SIG-M5 treated with dmso at 0.1 percent for 504 hours (cell line): ENCODE measurements around the gene TRIM44.
A peak's percentile ranks its signal among the peaks of the same experiment; 100 is the strongest.
"Not testable (repeated sequence)": the region's sequence is repeated elsewhere in the genome, so short reads cannot be mapped to it uniquely, and the experiment has no call there.

Experiments
- DNase-seq: peaks from one replicate; lab custom pipeline; 2025; ENCODE audit not compliant: unreplicated experiment; lab: John Stamatoyannopoulos, UW

TRIM44 gene

DNA sequence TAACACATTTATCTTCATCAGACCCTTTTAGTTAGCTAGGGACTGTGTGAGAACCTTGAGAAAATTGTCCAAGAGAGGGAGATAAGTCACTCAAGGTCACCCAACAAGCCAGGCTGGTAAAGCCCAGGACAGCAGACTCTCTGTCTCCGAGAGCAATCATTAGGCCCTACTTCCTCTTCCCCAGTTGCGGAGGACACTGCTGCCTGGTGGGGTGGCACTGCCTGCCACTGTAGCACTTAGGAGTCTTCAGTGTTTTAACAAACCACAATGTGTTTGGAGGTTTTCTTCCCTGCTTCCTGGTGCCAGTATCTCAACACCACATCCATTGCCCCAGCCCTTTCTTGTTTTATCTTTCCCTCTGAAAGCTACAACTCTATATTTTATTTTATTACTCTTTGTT, 149.2 kb downstream of the TRIM44 start:
- DNase-seq, result peak; percentile 51

- no peak for DNase-seq
Measured at GRCh38 chr11:35812828-35813227, 150.3 kb downstream of the TRIM44 start.

- no peak for DNase-seq
Measured at GRCh38 chr11:35814081-35814695, 151.6 kb downstream of the TRIM44 start.

DNA sequence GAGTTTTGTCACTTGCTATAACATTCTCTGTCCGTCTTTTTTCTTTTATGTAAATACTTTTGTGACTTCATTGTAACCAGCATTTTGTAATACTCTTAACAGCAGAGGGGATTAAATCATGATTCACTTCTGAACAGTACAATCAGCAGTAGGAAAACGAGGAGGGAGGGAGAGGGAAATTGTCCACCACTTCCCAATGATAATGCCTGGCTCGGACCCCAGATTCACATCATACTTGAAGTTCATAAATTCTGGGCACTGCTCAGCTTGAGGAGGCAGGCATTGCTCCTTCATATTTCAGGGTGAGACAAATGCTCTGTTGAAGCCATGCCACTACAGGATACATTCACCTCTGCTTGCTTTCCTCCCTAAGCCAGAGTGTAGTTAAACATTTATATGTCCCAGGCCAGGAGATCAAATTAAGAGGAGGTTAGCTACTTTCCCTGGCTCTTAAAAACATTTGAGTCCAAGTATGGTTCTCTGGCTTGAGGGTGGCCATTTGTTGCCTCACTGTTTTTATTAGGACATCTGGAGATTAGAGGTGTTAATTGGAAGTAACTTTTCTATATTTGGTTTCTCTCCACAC, 152.2 kb downstream of the TRIM44 start:
- DNase-seq, result no peak

GRCh38 chr11:35815556-35816315, 153.2 kb downstream of the TRIM44 start:
- no peak for DNase-seq

DNA sequence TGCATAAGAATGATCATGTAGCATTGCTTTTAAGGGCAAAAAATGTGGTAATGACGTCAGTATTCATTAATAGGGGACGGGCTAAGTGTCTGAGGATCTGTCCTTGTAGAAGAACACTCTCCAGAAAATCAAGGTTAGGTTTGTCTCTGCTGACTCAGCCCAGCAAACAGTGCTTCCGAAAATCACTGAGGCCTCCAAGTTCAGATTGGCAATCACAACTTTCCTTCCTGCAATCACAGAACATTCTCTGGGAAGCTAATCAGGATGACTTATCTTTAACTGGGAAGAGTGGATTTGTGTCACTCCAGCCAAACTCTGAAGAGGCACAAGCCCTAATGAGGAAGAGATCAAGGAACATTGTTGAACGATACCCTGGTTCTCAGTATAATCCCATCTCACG, 158.0 kb downstream of the TRIM44 start:
- DNase-seq, result no peak

DNA sequence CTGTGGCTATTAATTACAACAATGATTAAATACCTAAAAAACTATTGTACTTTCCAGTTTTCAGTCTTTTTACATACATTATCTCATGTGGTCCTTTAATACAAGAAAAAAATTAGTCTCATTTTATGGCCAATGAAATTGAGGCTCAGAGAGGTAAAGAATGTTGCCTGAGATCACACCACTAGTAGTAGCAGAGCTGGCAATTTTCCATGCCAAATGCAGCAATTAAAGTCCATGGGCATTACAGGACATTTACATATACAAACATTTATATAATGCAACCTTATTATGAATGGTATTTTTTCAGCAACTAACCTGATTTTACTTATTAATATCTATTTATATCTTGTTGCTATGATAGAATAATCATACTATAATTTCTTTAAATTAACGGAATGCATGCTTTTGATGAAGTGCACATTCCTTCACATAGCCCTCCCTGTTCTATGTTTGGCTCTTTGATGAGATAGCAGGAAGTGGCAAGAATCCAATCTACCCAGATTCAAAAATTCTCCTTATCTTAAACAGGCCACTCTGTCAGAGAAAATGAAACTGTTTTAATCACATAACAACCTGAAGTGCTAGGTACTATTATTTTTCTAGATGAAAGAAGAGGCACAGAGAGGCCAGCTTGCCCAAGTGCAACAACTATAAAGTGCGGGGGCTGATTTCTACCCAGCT, 160.4 kb downstream of the TRIM44 start:
- no peak for DNase-seq

DNA sequence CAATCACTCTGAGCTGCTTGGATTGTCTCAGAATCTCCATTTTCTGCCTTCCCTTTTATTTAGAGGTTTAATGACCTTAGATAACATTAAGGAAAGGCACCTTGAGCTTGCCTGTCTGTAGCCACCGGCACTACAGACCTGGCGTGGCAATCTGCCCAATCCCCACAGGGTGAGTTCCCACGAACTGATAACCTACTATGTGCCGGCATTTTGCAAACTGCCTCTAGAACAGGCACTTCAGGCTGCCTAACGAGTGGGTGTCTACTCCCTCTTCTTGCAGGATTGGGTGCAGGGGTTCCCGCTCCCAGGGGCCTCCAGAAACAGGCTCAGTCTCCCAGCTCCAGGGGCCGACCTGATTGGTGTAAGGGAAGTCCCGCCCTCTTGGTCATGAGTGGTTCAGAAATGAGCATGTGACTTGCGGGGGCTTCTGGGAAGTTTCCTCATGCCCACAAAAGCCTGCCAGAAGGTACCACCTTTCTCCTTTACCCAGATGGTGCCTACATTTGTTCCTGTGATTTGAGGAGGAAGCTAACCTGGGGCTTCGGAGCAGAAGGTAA, 161.2 kb downstream of the TRIM44 start:
- DNase-seq, result no peak

DNA sequence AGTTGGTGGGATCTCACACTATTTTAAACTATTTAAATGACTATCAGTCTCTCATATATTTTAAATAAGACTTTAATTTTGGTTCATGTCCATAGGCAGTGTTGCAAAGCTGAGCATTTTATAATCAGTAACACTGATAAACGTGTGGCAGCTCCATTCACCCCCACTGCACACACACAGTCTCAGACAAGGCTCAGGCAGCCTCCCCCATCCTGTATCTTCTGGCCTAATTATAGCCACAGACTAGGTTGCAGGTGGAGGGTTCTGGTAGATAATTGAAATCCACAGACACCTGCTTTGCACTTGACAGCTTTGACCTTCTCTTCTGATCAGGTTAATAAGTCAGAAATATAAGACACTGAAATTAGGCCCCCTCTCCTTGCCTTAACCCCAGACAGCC, 162.8 kb downstream of the TRIM44 start:
- no peak for DNase-seq

- DNase-seq, result no peak
Measured at GRCh38 chr11:35826006-35826405, 163.4 kb downstream of the TRIM44 start.

GRCh38 chr11:35826949-35827348, 164.4 kb downstream of the TRIM44 start:
- no peak for DNase-seq

DNA sequence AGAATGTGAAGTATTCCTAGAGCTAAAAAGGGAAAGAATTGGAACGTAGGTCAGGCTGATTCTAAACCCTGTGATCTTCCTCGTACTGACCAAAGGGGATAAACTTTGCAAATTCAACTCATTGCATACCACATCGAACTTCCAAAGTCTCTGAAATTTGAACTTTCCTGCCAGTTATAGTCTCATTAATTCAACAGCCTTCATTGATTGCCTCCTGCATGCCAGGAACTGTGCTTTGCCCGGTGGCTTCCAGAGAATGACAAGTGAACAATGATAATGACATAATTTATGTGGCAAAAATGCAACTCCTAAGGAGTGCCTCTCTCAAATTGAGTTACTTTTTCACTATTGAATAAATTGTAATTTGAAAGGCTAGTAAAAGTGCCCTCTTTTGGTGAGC, 173.6 kb downstream of the TRIM44 start:
- DNase-seq, result no peak

DNA sequence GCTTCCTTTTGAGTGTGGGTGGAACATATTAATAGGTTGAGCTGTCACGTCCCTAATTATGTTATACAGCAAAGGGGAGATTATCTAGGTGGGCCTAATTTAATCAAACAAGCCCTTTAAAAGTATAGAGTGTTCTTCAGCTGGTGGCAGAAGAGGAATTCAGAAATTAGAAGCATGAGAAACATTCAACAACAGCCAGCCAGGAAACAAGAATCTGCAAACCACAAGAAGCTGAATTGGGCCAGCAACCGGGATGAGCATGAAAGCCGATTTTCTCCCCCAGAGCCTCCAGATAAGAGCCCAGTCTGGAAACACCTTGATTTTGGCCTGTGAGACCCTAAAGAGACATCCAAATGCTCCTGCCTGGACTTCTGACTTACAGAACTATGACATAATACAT, 175.5 kb downstream of the TRIM44 start:
- DNase-seq, result no peak

GRCh38 chr11:35838697-35839367, 176.3 kb downstream of the TRIM44 start:
- not testable (repeated sequence) for DNase-seq

- no peak for DNase-seq
Measured at GRCh38 chr11:35839368-35840161, 177.0 kb downstream of the TRIM44 start.

GRCh38 chr11:35841733-35842132, 179.2 kb downstream of the TRIM44 start:
- no peak for DNase-seq

- no peak for DNase-seq
Measured at GRCh38 chr11:35842958-35843357, 180.4 kb downstream of the TRIM44 start.

DNA sequence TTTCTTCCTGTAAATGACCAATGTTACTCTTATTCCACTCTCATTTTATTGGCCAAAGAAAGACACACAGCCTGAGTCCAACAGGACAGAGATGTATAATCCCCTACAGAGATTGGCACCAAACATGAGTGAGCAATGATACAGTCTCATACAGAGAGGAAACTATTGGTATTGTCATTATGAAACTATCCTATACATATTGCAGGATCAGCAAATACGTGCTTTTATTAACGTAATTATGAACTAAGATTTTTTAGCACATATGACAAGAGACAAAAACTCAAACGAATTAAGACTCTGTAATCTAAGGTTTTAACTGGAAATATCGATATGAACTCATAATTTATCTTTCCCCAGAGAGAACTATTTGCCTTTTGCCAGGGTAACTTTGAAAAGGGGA, 182.0 kb downstream of the TRIM44 start:
- no peak for DNase-seq

DNA sequence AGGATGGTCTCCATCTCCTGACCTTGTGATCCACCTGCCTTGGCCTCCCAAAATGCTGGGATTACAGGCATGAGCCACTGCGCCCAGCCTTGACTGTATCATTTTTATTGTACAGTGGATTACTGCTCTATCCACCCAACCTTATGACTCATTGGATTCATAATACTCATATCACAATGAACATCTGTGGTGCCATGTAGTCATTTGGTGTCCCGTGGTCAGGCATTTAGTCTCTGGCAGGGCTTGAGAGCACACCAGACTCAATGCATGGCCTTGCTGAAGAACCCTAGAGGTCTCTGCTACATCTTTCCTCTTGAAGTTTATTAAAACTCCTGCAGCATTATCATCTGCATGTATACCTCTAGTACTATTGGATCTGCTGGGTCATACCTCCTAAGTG, 183.3 kb downstream of the TRIM44 start:
- no peak for DNase-seq

GRCh38 chr11:35846874-35847273, 184.3 kb downstream of the TRIM44 start:
- no peak for DNase-seq
